CD4-positive, alpha-beta T cell treated with Interleukin-15 for 4 hours (primary cell): ENCODE results near the gene KLHL29.

ENCODE experiments used
- DNase-seq: peaks from one replicate; pipeline ENCODE4 v3.0.0-alpha.2; 2020; ENCODE audit warnings: low spot score

Gene KLHL29

DNA sequence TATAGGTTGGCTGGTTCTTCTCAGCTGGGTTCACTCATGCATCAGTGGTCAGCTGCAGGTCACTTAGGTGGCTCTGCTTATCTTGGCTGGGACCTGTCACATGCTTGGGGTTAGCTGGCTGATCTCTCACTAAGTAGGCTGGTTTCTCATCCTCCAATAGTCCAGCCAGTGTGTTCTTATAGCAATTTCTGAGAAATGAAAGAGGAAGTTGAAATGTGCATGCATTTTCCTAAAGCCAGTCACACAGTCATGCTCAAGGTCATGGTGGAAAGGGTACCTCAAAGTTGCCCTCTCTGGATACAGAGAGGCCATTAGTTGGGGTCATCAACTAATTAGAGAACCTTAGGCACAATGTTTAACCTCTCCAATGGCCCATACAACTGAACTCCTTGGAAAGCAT, 64.4 kb downstream of the KLHL29 start:
- DNase-seq = no peak

DNA sequence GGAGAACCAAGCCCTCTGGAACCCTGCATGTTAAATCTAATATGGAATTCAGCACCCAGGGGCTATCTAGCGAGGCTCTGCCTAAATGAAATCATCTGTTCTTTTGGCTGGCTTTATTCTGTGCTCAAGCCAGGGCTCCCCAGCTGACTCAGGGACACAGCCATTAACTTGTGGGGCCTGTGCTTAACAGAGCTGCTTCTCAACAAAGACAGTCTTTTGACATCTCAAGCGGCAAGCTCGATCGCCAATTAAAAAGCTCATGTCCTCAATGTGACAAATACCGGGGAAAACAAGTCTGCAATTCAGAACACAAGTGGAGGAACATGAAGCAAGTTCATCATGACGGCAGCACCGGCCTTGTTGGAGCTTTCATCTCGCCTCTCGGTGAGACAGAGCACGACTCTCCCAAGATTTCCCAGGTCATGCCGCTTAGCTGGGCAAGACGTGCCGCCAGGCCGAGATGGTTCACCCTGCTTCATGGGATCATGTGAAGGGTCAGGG, 64.9 kb downstream of the KLHL29 start:
- no peak for DNase-seq

DNA sequence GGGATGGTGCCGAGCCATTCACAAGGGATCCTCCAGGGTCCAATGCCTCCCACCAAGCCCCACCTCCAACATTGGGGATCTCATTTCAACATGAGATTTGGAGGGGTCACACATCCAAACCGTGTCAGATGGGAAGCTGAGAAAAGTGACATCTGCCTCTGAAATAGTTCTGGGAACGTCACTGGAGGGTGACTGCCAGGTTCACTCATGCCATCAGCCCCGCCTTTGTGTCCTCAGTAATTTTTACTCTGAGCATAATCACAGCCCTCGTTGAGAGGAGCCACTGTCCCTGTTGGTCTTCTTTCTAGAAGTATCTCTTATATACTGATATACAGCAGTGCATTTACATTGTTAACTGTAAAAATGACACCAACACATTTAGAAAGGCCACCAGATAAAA, 67.4 kb downstream of the KLHL29 start:
- DNase-seq = no peak

DNA sequence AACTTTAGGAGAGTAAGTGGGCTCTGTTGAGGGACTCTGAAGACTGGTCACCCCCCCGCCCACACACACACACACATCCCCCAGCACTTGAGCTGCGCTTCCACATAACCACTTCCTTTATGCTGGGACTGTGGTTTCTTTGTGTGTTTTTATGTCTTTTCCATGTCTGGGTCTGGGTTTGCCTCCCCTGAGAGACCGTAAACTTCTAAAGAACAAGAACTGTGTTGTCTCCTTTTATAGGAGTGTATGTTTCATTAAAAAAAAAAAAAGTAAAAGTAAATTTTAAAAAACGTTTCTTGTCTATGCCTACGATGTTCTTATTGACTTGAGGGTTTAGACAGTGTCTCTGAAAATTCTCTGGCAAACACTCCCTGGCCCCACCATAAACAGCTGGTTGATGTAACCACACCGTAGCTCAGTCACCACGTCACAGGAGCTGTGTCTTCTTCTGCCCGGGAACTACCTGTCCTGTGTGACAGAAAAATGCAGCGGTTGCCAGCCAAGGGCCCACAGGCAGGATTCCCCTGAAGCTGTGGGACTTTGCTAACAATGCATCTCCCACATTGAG, 68.0 kb downstream of the KLHL29 start:
- DNase-seq = peak; percentile 4

DNA sequence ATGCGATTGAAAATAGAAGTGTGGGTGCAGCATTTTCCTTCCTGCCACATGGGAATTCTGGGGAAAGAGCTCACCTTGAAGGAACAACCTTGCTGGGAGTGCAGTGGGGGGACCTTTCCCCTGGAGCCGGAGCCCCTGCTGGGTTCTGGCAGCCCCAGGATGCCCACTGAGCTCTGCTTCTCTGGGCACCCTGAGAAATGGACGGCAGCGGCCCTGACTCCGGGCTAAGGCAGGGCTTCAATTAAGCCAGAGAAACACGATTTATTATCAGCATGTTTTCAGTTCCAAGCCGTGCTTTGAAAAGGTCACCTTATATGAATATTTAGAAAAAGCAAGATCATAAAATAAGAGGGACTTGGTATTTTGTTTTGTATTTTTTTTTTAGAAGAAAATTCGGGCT, 68.5 kb downstream of the KLHL29 start:
- no peak for DNase-seq

DNA sequence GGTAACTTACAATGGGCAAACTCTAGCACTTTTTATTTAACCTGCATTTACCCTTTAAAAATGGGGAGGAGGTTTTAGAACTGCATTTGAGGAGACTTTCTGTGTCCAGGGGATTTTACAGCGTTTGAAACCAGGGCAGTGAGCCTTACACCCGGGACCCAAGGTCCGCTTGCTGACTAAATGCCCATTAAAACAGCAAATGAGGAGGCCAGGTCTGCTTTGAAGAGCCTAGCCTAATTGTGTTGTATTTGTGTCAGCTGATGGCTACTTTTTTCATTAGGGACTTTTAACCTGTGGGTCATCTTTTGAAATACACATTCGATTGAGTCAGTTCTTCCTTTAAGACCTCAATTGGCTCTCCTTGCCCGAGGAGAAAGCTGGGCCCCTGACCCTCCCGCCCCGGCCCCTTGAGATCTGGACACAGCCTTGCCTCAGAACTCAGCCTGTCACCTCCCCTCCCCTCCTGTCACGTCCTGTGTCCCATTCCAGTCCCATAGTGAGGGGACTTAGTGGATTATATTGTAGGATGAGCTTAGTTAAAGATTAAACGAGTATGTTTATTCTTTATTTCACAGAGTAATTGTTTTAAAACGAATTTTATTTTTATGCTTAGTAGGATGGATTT, 69.0 kb downstream of the KLHL29 start:
- no peak for DNase-seq

DNA sequence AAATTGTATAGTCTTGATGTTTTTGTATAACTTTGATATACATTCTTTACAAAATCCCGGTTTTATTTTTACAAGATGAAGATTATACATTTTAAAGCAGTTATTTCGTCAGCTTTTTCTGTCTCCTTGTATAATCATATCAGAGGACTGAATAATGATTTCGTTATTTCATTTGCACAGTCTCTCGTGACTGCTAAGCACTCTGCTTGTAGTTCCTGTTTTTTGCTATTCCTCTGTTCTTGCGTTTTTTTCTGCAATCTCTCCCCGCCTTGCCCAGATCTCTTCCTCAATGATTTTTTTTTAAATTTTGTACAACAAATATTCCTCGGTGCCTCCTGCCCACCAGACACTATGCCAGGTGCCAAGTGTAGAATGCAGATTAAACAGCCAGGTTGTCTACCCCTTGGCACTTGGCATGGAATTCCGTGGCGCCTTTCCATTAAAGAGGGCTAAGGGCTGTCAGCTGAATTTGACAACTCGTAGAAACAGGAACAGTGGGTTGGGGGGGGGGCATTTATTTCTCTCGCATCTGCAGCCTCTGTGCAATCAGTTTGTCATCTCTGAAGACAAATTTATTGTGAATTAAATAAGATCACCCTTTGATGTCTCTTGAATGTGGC, 69.6 kb downstream of the KLHL29 start:
- no peak for DNase-seq

DNA sequence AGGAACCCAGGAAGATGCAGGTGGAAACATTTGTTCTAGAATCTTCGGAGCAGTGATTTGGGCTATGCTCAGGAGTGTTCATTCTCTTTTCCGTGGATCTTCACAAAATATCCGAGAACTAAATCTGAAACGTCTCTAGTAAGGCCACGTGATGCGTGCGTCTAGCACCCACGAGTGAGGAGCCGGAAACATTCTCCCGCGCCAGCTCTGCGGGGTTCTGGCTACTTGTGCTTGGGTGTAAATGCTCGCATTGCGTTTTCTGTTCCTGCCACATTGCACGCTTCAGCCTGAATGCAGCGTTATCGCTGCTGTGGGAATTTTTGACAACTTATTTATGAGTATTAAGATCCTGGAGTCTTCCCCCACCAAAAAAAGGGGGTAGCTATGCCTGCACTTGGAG, 71.4 kb downstream of the KLHL29 start:
- no peak for DNase-seq

DNA sequence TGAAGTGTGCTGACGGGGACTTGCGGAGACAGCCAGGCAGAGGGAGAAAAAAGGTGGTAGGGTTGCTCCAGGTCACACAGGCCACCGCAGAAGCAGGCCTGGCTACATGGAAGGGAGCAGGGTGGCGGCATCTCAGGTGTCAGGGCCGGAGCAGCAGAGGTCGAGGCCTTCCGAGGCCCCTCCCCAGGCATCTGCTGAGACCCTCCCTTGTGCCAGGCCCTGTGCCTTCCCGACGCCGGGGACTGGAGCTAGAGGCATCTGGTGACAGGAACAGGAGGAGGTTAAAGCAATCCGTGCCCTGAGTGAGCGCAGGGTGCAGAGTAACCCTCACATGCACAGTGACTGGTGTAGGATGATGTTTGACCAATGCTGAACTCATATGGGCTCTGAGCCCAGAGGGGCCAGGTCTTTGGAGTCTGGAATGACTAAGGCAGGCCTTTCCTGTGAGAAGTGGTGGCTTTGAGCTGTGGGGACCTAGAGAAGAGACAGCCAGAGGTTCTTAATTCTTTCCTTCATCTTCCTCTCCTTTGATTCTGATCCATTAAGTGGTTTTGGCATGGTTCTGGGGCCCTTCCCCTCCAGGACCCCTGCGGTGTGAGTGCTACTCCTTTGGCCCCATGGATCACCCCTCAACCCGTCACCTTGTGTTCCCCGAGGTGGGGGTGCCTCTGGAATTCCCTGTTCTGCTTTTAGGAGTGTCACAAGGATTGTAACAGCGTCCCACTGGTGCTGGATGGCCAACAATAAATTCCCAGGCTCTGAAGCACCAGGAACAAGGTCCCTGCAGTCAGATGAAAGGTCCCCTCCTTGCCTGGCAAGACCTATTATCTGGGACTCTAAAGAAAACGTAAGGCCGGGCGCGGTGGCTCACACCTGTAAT, 72.1 kb downstream of the KLHL29 start:
- DNase-seq = no peak

DNA sequence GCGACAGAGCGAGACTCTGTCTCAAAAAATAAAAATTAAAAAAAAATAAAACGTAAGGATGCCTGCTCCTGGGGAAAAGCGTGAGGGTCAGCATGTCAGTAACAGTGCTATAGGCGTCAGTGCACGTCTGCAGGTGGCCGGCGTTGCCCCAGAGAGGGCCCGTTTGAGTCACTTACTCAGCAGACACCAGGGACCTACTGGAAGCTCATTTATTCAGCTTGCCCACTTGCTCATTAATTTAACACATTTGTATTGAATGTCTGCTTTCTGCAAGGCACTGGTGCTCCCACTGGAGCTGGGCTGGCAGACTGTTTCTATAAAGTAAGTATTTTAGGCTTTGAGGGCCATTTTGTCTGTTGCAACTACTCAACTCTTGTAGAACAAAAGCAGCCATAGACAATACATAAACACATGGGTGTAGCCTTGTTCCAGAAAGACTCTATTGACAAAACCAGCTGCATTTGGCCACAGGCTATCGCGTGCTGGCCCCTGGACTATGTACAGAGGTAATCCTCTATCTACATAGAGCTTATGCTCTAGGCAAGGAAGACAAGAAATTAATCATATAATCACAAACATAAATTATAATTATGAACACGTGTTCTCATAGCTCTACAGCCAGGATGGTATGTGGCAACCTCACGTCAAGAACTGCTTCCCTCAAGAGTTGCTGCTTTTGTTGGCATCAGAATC, 73.2 kb downstream of the KLHL29 start:
- DNase-seq = no peak

DNA sequence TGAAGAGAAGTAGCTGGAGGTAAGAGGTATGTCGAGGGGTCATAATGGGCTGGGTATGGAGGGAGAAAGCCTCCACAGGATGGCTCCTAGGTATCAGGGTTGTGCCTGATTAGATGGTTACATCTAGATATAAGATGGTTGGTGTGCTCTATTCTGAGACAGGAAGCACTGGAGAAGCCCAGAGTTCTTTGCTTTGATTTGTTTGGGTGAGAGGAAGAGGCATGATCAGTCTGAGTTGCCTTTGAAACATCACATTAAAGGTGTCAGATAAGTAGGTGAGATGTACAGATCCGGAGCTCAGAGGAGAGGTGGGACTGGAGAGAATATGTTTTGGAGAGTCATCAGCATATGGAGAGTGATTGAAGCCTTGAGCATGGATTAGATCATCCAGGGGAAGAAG, 74.1 kb downstream of the KLHL29 start:
- no peak for DNase-seq

DNA sequence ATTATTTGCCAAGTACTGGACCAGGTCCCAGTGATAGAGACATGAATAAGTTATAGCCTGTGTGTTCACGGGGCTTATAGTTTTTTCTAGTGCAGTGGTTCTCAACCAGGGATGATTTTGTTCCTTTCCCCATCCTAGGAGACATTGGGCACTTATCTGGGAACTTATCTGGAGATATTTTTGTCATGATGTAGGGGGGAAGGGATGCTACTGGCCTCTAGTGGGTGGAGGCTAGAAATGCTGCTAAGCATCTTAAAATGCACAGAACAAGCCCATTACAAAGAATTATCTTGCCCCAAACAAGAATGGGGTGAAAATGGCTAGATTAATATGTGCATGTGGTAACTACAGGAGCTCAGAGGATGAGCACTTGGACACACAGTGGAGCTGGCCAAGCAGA, 75.2 kb downstream of the KLHL29 start:
- no peak for DNase-seq

DNA sequence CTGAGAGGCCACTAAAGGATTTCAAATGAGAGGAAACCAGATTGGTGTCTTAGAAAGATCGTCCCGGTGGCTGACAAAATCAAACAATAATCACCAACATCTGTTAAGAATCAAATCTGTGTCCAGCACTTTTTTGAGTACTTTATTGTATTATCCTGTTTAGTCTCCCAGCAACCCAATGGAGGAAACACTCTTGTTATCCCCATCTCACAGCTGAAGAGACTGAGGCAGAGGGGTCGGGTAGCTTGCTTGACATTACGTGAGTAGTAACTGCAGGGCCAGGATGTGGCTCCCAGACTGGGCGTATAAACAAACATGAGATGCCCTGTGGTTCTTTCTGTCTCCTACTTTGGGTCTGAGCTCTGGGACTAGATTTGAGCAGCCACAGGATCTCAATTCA, 76.0 kb downstream of the KLHL29 start:
- no peak for DNase-seq

DNA sequence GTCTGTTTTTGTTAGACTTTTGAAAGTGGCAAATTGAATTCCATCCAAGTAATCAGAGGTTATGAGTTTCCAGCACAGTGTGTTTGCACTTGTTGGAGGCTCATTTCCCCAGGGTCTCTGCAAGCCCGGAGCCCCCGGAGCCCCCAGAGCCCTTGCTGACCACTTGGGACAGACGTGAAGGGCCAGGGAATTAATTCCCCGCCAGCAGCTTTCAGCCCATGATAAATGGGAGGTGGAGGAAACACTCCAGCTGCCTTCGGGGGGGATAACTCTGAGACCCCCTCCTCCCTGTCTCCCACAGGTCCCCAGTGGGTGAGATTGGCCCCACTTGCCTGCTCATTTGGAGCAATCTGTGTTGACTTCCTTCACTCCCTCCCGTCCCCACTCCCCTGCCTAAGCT, 79.2 kb downstream of the KLHL29 start:
- DNase-seq = no peak

DNA sequence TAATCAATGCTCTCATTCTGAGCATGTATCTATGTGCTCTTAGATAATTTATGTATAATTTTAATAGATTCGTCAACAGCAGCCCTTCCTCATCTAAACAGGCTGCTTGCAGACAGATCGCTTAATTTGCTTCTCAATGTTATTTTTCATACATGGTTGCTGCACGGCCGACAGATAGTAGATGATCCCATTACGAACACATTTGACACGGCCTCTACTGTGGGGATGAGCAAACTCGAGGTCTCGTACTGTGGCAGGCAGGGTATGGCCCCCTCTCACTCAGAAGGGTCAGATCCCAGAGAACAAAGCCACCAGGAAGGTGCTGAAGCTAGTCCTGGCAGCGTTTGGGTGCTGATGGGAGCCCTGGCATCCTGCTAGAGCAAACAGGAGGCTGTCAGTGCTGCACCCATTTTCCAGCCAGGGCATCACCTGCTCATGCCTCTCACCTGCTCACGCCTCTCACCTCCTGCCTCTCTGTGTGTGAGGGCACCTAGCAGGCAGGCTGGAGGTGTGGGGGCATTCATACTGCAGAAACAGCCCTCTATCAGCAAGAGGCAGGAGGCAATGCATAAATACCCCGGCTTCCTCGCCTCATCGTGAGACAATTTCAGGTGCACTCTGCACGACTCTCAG, 80.0 kb downstream of the KLHL29 start:
- DNase-seq = no peak

DNA sequence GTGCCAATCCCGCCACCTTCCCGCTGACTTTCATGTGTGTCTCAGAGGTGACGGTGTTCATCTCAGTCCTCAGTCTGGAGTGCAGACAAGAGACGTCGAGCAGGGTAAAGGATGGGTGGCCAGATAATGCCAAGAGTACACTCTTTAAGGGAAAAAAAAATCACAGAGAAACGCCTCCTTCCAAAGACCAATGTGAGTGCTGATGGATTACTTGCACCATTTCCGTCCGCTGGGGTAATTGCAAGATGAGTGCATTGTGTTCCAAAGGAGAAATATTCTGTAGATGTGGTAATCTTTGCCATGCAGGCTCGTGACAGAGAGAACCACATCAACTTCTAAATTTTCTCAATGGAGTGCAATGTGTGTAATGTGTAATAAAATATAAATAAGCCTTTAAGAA, 81.0 kb downstream of the KLHL29 start:
- DNase-seq = no peak

DNA sequence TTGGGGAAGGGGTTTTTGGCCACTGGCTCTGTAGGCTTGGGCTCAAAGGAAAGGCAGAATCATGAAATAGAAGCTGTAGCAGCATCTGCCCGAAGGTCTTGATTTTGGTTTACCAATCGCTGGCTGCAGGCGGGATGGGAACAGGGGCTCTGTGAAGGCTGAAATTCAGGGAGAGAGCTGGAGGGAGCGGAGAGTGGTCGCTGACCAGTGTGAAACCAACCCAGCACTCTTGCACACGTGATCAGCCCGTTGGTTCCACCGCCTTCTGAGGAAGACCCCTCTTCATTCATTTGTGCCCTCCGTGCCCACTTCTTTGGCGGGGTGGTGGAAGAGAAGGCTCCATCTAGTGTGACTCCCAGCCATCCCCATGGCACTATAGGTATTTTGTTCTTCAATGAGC, 82.6 kb downstream of the KLHL29 start:
- no peak for DNase-seq

DNA sequence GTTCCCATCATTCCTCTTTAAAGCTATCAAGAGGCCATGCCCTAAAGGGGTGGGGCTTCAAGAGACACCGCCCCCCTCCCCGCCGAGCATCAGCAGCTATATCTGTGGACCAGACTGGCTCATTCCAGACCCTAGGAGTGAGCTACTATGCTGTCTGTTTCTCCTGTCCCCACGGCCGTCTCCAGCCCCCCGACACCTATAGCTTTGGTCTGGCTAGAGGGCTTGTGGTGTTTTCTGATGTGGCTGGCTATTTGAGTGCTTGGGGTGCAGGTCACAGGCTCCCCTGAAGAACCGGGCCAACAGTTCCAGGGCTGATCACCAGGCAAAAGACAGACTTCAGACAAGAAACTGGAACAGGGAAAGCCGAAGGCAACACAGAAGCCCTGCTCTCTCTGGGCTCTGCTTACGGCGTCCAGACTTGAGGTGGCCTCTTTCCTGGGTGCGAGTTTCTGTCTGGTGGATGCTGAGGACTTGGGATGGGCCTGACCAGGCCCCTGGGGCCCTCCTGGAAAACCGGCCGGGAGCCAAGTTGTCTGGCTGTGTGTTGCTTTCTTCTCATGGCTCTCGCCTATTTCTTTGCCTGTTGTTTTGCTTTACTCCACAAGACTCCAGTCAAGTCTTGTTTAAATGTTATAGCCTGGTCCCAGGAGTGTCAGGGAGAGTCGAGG, 83.6 kb downstream of the KLHL29 start:
- no peak for DNase-seq

DNA sequence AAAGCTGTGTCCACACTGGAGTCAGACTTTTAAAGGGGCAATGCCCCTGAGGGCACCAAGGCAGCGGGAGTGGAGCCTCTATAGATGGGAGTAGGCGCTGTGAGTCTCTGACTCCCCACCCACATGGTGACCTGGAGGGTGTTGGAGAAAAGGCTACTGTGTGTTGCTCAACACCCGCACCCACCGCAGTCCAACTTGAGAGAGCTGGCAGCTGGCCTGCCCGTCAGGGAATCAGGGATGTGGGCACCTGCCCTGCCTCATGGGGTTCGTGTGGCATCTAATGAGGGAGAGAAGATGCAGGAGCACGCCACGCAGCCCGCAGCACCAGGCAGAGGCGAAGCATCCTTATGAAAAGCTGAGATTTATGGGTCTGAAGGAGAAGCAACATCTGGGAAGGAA, 84.2 kb downstream of the KLHL29 start:
- DNase-seq = no peak

DNA sequence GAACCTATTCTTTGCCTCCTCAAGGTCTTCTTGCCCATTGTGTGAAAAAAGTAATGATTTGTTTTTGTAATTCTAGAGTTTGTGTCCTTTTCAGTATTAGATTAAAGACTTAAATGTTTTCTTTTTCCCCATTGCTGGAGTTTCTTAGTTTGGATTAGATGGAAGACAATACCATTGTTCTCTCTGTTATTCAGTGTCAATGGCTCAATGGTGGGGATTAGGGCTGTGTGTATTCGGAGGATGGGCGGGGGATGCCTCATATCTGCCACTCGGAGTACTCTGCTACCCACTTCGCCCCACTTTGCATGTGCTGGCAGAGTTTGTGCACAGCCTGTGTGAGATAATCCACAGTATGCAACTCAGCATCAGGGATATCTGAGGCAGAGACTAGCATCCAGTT, 90.1 kb downstream of the KLHL29 start:
- DNase-seq = no peak

DNA sequence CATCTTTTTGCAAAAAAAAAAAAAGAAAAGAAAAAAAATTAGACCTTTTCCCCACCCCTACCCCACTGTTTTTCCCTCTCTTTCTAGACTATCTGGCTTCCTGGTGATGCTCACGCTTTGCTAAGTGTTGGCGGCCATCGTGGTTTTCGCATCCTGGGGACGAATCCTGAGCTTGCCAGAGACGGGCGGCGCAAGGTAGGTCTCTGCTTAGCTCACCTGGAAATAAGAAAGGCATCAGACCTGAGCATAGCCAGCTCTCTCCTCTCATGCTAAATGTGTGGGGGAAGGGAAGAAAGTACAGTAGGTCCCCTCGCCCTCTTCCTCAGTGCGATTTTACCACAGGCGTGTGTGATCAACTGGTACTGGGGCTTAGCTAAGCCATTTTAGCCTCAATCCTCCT, 90.5 kb downstream of the KLHL29 start:
- DNase-seq = no peak
